Adrenal gland (tissue), 5 donors: ENCODE results near the gene ADIPOR2.

Source experiments
- POLR2A ChIP-seq, 2 donors: fragments of 450-650 bp; IDR thresholded peaks; one replicate each; pipeline ENCODE4 v1.6.1; 2017; ENCODE audit warnings: antibody characterized with exemption in 2 of 2, mild to moderate bottlenecking in 2 of 2, moderate library complexity in 1 of 2
- TF ChIP-seq, protein P1 (sequence below), 6 experiments: fragments of 450-650 bp in 4 of 6; fragments of 200-600 bp in 2 of 6; sonication (generic) in 1 of 6; IDR thresholded peaks; 1 replicate in 5 of 6; 2 replicates in 1 of 6; pipeline versions ENCODE4 v1.5.1 to v1.8.0; 2016 to 2021; ENCODE audit warnings: antibody characterized with exemption in 6 of 6, mild to moderate bottlenecking in 2 of 6, moderate library complexity in 1 of 6
- donor health status: DM: no; HTN: no; CAD: no.

DNA sequence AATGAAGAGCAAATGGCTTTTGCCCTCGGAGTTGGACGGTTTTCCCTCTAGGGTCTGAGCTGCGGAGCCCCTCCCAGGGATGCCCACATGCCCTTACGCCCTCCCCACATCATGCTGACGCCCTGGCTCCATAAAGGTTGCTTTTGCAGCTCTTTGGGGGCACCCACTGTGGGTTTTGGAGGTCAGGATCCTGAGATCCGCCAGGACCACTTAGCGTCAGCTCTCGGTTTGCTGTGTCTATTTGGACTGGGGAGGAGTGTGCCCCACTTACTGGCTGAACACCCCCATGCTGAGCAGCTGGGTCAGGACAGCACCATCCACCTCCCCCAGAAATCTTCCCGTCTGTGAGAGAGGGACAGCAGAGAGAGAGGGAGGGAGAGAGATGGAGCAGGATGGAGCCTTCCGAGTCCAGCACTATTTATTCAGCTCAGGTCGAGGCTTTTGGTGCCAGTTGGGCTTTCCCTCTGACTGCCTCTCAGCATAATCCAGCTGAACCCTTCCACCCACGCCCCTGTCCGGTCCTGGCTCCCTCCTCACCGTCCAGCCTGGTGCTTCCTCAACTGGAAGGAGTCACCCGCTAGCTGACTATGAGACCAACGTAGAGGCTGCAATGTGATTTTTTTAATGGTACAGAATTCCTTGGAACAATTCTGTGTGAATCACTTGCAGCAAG is 110.6 kb downstream of the ADIPOR2 start:
- TF ChIP-seq, protein P1, sequence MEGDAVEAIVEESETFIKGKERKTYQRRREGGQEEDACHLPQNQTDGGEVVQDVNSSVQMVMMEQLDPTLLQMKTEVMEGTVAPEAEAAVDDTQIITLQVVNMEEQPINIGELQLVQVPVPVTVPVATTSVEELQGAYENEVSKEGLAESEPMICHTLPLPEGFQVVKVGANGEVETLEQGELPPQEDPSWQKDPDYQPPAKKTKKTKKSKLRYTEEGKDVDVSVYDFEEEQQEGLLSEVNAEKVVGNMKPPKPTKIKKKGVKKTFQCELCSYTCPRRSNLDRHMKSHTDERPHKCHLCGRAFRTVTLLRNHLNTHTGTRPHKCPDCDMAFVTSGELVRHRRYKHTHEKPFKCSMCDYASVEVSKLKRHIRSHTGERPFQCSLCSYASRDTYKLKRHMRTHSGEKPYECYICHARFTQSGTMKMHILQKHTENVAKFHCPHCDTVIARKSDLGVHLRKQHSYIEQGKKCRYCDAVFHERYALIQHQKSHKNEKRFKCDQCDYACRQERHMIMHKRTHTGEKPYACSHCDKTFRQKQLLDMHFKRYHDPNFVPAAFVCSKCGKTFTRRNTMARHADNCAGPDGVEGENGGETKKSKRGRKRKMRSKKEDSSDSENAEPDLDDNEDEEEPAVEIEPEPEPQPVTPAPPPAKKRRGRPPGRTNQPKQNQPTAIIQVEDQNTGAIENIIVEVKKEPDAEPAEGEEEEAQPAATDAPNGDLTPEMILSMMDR (IDR thresholded peaks at IDR 0.05) = no peak
- peak in 1 of 2 donors; percentile 23 for TF ChIP-seq POLR2A (IDR thresholded peaks at IDR 0.05)
